Measurements from ENCODE around the gene ZNF862.

Gene ZNF862

DNA sequence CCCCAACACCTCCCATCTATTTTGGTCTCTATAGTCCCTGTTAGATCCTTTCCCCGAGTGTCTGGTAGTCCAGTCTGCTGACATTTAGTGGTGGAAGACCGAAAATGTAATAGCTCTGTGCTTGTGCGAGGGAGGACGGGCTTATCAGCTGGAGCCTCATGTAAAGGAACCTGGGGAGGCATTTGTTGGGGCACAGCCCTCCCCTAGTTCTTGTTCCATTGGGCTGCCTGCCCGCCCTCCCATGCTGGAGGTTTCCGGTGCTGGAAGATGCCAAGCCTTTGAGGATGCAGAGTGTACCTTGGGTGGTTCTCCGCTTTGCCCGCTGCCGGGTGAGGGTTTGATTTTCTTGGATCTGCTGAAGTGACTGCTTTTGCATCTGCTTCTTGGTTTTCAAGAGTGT is 5.4 kb downstream of the ZNF862 start:
- Mint-ChIP-seq H3K27me3 (no peaks in the 10 kb centered on the region), H3K27ac (no peak overlapping the region), H3K36me3 (no peaks in the 10 kb centered on the region), H3K4me1 (peaks cover 36% of the 10 kb centered on the region), H3K4me3 (no peak overlapping the region), H3K9me3 (no peaks in the 10 kb centered on the region)
- ATAC-seq = no peak

DNA sequence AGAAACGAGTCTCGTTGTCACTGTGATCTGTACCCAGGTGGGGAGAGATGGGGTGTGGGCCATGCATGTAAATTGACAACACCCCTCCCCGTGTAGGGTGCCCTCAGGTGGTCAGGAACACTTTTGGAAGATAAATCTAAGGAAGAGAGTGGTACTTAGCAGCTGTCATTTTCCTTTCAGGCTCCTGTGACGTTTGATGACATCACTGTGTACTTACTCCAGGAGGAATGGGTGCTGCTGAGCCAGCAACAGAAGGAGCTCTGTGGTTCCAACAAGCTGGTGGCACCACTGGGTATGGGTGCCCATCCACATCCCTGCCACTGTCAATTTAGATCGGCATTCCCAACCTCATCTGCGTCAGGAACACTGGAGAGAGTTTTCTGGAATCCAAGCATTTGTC is 6.3 kb downstream of the ZNF862 start:
- Mint-ChIP-seq H3K27ac (no peak overlapping the region), H3K36me3 (no peaks in the 10 kb centered on the region), H3K27me3 (no peaks in the 10 kb centered on the region), H3K4me3 (no peak overlapping the region), H3K4me1 (peaks cover 28% of the 10 kb centered on the region), H3K9me3 (no peaks in the 10 kb centered on the region)
- no peak for ATAC-seq

GRCh38 chr7:149845257-149845980 is 7.2 kb downstream of the ZNF862 start:
- peaks cover 23% of the 10 kb centered on the region for H3K4me1 Mint-ChIP-seq
- H3K27ac Mint-ChIP-seq = no peak overlapping the region
- H3K9me3 Mint-ChIP-seq = no peaks in the 10 kb centered on the region
- no peaks in the 10 kb centered on the region for H3K27me3 Mint-ChIP-seq
- no peaks in the 10 kb centered on the region for H3K36me3 Mint-ChIP-seq
- no peak overlapping the region for H3K4me3 Mint-ChIP-seq
- ATAC-seq = no peak

- Mint-ChIP-seq H3K27me3 (no peaks in the 10 kb centered on the region), H3K27ac (no peak overlapping the region), H3K36me3 (no peaks in the 10 kb centered on the region), H3K4me3 (no peak overlapping the region), H3K9me3 (no peaks in the 10 kb centered on the region), H3K4me1 (peaks cover 20% of the 10 kb centered on the region)
- ATAC-seq = no peak
Measured at GRCh38 chr7:149846021-149846420, 7.8 kb downstream of the ZNF862 start.

DNA sequence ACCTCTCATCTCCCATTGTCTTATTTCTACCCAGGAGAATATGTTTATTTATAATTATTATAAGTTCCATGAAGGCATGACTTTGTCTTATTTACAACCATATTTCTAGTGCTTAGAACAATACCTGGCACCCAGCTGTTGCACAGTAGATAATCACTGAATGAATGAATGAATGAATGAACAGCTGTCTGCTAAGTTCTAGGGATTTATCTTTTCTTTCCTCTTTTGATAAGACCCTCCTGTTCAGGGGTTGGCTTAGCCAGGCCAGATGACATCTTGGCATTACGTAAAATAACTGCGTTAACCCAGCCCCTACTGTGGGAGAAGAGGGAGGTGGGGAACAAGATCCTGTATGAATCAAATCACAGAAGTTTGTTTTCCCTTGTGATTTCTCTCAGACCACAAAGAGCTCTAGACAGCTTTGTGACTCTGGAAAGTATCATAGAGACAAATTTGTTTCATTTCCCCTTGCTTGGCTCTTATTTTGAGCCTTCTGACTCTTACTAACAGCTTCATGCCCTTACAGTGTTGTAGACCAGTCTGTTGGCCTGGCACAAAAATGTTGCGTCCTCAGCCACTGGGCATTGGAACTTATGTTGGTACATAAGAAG is 8.4 kb downstream of the ZNF862 start:
- peak; percentile 95 for ATAC-seq
- H3K4me3 Mint-ChIP-seq = peak overlapping the region; percentile 11
- no peaks in the 10 kb centered on the region for H3K9me3 Mint-ChIP-seq
- peak overlapping the region; percentile 70 for H3K27ac Mint-ChIP-seq
- peaks cover 20% of the 10 kb centered on the region for H3K4me1 Mint-ChIP-seq
- no peaks in the 10 kb centered on the region for H3K27me3 Mint-ChIP-seq
- no peaks in the 10 kb centered on the region for H3K36me3 Mint-ChIP-seq

DNA sequence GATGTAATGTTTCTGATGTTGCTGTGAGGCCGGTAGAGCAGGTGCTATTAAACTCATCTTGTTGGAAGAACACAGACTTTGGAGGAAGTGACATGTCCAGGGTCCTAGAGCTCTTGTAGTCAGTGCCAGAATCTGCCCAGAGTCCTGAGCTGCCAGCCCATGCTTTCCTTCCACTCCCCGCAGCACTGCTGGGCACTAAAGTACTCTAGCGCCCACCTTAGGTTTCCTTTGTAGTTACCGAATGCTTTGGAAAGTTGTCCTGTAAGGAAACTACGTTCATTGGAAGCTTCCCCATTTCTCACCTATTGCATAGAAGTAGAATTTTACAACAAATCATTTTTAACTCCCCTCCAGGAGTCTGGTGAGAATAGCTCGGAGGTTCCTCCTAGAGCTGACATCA is 11.0 kb downstream of the ZNF862 start:
- no peak for ATAC-seq
- Mint-ChIP-seq H3K27me3 (no peaks in the 10 kb centered on the region), H3K36me3 (peaks cover 11% of the 10 kb centered on the region), H3K27ac (no peak overlapping the region), H3K4me1 (peaks cover 20% of the 10 kb centered on the region), H3K4me3 (no peak overlapping the region), H3K9me3 (no peaks in the 10 kb centered on the region)

GRCh38 chr7:149850007-149850594 is 11.9 kb downstream of the ZNF862 start:
- ATAC-seq = no peak
- Mint-ChIP-seq H3K4me1 (peaks cover 20% of the 10 kb centered on the region), H3K27ac (no peak overlapping the region), H3K9me3 (no peaks in the 10 kb centered on the region), H3K4me3 (no peak overlapping the region), H3K27me3 (no peaks in the 10 kb centered on the region), H3K36me3 (peaks cover 12% of the 10 kb centered on the region)

DNA sequence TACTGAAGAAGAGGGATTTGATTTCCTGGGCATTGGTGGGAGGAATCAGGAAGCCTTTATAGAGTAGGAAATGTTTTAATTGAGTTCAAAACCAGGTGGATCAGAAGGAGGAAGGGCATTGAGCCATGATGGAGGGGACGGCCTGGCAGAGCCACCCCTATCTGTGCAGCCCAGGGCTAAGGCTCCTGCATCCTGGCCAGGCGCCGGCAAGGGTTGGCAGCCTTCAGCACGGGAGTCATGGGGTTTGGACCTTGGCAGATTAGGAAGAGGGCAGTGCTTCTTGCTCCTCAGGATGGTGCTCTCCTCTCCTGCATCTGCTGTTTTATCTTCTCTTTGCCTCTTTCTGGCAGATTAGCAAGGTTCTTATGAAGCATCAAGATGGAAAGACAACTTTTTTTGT is 12.5 kb downstream of the ZNF862 start:
- H3K9me3 Mint-ChIP-seq = no peaks in the 10 kb centered on the region
- no peak overlapping the region for H3K27ac Mint-ChIP-seq
- no peak overlapping the region for H3K4me3 Mint-ChIP-seq
- H3K36me3 Mint-ChIP-seq = peaks cover 13% of the 10 kb centered on the region
- peaks cover 19% of the 10 kb centered on the region for H3K4me1 Mint-ChIP-seq
- no peaks in the 10 kb centered on the region for H3K27me3 Mint-ChIP-seq
- ATAC-seq = no peak

DNA sequence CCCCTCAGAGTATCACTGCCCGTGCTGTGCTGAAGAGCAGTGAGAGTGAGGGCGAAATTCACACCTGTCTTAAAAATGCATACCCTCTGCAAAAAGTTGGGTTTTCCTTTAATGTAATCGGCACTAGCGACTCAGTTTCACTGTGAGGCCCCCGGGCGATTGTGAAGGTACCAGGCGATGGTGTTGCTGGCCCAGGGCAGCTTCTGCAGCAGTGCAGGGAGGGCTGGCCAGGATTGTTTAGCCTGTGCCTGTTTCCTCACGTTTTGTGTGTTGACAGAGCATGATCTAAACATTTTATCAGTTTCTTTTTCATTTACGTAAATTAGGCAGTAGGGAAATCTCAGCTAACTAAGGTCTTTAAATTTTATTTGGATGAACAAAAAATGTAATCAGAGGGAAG is 13.3 kb downstream of the ZNF862 start:
- no peak overlapping the region for H3K4me3 Mint-ChIP-seq
- peaks cover 20% of the 10 kb centered on the region for H3K36me3 Mint-ChIP-seq
- no peaks in the 10 kb centered on the region for H3K9me3 Mint-ChIP-seq

DNA sequence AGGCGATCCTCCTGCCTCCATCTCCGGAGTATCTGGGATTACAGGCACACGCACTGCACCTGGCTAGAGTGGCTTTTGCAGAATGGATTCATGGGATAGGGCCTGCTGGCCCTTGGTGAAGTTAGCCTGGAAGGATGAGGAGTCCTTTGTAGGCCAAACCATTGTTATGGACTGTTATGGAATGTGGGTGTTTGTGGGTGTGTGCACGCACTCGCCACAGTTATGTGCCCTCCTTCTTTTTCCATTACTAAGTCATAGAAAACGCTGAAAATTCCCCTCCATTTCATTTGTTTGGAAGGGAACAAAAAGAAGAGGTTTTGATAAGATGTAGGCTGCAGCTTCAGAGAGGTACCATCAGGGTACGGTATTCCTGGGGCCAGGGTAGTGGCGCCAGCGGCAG is 15.0 kb downstream of the ZNF862 start:
- ATAC-seq = no peak
- H3K9me3 Mint-ChIP-seq = no peaks in the 10 kb centered on the region
- no peaks in the 10 kb centered on the region for H3K27me3 Mint-ChIP-seq
- peaks cover 29% of the 10 kb centered on the region for H3K36me3 Mint-ChIP-seq
- no peaks in the 10 kb centered on the region for H3K4me1 Mint-ChIP-seq
- no peak overlapping the region for H3K4me3 Mint-ChIP-seq
- no peak overlapping the region for H3K27ac Mint-ChIP-seq

More for the DNA sequence above, 13.3 kb downstream of the ZNF862 start:
- Mint-ChIP-seq H3K27ac (no peak overlapping the region), H3K27me3 (no peaks in the 10 kb centered on the region), H3K4me1 (peaks cover 12% of the 10 kb centered on the region)
- no peak for ATAC-seq

DNA sequence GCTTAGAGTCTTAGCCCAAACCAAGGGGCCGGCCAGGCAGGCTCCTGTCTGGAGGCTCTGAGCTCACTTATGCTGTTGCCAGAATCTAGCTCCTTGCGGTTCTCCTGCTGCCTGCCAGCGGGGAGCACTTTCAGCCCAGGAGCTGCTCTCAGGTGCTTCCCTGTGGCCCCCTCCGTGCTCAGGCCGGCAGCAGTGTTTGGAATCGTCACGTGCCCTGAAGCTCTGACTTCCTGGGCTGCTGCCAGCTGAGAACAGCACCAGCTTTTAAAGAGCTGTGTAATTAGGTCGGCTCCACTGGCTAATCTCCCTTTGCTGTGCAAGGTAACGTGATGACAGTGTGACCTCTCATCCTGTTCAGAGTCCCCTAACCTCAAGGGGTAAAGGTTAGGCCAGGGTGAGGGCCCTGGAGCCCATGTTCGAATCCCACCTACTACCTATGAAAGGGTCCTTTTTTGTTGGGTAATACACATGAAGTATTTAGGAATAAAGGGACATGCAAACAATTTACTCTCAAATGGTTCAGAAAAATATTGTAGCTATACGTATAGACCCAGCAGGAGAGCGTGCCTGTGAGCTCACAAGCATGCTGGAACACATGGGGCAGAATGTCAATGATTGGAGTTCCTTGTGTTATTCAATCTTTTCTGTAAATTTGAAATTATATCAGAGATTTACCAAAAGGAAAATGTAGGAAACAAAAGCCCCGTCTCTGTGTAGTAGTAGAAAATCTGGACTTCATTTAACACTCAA is 16.6 kb downstream of the ZNF862 start:
- no peak for ATAC-seq
- no peak overlapping the region for H3K27ac Mint-ChIP-seq
- no peaks in the 10 kb centered on the region for H3K9me3 Mint-ChIP-seq
- no peak overlapping the region for H3K4me3 Mint-ChIP-seq
- peaks cover 39% of the 10 kb centered on the region for H3K36me3 Mint-ChIP-seq
- no peaks in the 10 kb centered on the region for H3K27me3 Mint-ChIP-seq
- H3K4me1 Mint-ChIP-seq = no peaks in the 10 kb centered on the region

DNA sequence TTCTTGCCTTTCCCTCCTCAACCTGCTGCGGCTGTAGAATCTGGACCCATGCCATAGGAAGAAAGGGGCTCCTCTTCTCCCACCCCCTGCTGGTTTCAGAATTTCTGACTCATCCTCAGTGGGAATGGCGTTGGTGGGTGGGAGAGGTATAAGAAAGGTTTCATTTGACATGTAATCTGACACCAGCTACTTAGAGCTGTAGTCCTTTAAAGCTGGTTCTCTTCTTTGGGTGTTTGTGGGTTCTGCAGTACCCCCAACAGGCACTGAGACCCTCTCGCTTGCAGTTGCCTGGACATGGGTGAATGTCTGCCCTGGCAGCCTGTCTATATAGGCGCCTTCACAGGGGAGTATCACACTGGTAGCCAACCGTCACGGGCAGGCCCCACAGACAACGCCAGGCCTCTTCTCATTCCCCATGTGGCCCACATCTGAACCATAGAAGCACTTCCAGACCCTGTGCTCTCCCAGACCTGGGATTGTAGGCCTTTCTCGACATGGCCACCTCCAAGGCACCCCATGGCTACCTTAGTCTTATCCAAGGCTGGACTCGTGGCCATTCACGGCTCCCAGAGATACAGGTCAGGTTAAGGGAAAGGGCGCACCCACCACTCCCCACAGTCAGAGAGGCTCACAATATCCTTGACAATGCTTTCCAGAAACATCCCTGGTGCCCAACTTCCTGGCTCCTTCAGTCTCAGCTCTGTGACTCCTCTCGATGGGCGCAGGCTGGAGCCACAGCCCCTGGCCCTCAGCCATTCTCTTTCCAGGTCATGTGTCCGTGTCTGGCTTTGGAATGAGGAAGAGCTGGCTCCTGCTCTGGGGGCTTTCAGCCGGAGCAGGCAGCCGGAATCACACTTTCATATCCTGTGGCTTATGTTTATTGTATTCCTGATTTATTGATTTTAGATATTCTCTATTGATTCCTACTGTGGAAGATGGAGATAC is 17.5 kb downstream of the ZNF862 start:
- H3K27ac Mint-ChIP-seq = no peak overlapping the region
- peaks cover 48% of the 10 kb centered on the region for H3K36me3 Mint-ChIP-seq
- no peak overlapping the region for H3K4me3 Mint-ChIP-seq
- no peaks in the 10 kb centered on the region for H3K9me3 Mint-ChIP-seq
- H3K27me3 Mint-ChIP-seq = no peaks in the 10 kb centered on the region
- ATAC-seq = no peak
- no peaks in the 10 kb centered on the region for H3K4me1 Mint-ChIP-seq

DNA sequence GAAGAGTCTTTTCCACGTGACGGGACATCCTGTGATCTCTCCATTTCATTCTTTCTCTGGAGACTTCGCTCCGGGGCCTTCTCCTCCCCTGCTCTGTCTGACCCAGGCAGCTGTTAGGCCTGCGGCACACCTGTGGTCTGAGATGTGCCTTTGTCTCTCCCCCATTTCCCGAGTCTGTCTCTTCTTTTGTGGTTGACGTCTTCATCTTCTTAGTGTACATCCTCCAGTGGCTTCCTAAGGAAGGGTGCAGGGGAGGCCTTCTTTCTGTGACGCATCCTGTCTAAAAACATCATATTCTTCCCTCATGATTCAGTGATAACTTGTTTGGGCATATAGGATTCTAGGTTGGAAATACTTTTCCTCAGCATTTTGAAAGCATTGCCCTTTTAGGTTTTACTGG is 18.4 kb downstream of the ZNF862 start:
- no peaks in the 10 kb centered on the region for H3K27me3 Mint-ChIP-seq
- H3K9me3 Mint-ChIP-seq = no peaks in the 10 kb centered on the region
- no peak overlapping the region for H3K27ac Mint-ChIP-seq
- no peak overlapping the region for H3K4me3 Mint-ChIP-seq
- H3K36me3 Mint-ChIP-seq = peaks cover 54% of the 10 kb centered on the region
- no peak for ATAC-seq
- no peaks in the 10 kb centered on the region for H3K4me1 Mint-ChIP-seq

DNA sequence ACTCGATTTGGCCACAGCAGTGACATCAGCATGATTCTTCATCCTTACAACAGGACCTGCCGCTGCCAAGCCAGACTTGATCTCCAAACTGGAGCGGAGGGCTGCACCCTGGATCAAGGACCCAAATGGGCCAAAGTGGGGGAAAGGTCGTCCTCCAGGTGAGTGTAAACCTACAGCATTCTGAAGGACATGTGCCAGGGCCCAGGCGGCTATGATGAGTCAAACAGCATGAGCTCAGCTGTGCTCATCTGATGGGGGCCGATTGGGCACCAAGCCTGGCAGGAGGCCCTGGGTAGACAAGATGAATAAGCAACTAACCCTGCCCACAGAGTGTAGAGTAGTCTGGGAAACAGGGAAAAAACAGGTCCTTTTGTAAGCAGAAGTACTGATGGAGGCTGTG is 21.2 kb downstream of the ZNF862 start:
- Mint-ChIP-seq H3K4me1 (no peaks in the 10 kb centered on the region), H3K36me3 (peaks cover 57% of the 10 kb centered on the region)

GRCh38 chr7:149859876-149860275 is 21.7 kb downstream of the ZNF862 start:
- ATAC-seq = no peak
- no peak overlapping the region for H3K27ac Mint-ChIP-seq
- H3K4me3 Mint-ChIP-seq = no peak overlapping the region
- peaks cover 57% of the 10 kb centered on the region for H3K36me3 Mint-ChIP-seq
- no peaks in the 10 kb centered on the region for H3K27me3 Mint-ChIP-seq
- no peaks in the 10 kb centered on the region for H3K4me1 Mint-ChIP-seq
- H3K9me3 Mint-ChIP-seq = no peaks in the 10 kb centered on the region

More for the DNA sequence above, 21.2 kb downstream of the ZNF862 start:
- ATAC-seq = no peak
- Mint-ChIP-seq H3K4me3 (no peak overlapping the region), H3K9me3 (no peaks in the 10 kb centered on the region), H3K27me3 (no peaks in the 10 kb centered on the region), H3K27ac (peak overlapping the region; percentile 20)

Data from stimulated activated memory B cell treated with anti-CD40 and anti-IgM and Interleukin-4, amounts not matched to agents 10 μg/mL and 1 μg/mL and 100 μg/mL, for 72 hours (primary cell).